ENCODE data around the gene OSBPL9.

DNA sequence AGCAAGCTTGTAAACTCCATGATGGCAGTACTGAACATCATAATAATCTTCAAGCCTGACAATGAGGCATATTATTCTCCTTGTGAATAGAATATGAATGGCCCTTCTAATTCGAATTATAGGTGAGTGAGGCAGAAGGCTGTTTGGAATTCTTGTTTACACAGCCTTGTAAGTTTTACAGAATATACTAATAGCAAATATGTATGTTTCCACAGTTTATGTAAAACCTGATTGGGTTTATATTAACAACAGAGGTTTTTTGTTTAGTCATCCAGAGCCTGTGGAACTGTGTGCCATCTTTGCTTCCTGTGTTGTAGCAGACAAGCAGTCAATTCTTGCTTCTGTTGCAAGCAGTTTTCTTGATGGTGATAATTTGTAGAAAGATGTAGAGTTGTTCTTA is 8.0 kb downstream of the OSBPL9 start:
- TF ChIP-seq SP1 (IDR thresholded peaks at IDR 0.05) (no peak), FOXM1 (IDR thresholded peaks at IDR 0.05; ENCODE audit: borderline replicate concordance) (no peak)
